HL-60/S4 treated with retinoic acid at 250 ng/mL for 4 days and 3 days (cell line): ENCODE measurements around the gene NOTCH3.

ENCODE experiments used
- in situ Hi-C: fragments of 300-500 bp; cut with MboI; formaldehyde crosslinking; loops from 2 replicates; pipeline ENCODE4 v1.7.0; 2022; ENCODE audit warnings: low sequenced_read_pairs

Gene NOTCH3

DNA sequence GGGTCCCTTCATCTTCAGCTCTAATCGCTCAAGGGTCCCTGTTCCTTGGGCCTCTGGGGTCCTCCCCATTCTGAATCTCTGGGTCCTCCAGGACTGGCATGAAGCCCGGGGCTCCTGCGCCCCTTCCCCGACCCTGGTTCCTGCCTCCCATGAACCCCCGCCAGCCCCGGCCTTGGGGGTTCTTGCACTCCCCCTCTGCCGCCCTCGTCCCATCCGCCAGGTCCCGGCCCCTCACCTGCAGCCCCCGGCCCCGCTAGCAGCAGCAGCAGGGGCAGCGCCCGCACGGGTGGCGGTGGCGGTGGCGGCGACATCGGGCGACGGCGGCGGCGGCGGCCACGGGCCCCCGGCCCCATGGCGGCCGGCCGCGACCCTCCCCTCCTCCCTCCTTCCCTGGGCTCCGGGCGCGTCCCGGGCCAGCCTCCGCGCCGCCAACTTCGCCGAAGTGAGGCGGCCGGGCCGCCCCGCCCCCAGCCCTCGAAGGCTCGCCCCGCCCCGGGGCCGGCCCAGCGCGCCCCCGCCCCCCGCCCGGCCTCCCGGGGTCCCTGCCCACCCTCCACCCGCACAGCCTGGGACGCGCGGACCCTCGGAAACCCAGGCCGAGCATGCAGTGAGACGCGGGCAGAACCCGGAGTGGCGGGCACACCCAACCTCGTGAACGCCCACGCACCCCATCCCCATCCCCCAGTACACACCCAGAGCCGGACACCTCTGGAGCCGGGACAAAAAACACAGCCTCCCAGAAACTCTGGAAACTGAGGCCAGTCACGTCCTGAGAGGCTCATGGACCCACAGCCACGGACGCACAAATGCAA lies at the start of gene NOTCH3:
Gene NOTCH3 (minus strand): TSS at position 443 of the 812 bp plus-strand sequence. CDS start 90 bp downstream, at position 353.
- in situ Hi-C loops: no loop called here

DNA sequence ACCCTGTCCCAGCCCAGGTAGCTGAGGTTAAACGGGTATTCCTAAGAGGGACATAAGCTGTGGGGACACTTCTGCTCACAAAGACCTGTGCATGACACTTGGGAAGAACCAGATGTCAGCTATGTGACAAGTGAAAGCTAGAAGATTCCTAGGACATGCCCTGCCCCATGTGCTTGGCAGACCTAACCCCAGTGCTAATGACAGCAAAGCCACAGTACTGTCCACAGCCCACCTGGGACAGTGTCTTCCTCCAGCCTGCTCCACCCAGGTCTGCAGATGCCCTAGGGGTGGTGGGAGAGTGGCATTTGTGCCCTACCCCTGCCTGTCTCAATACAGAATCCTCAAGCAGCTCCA lies 49.8 kb upstream of the NOTCH3 start:
- in situ Hi-C loops: loop anchor here (25.0 kb wide), 1 partner anchor 312 kb away; no protein-coding TSS in a partner anchor

DNA sequence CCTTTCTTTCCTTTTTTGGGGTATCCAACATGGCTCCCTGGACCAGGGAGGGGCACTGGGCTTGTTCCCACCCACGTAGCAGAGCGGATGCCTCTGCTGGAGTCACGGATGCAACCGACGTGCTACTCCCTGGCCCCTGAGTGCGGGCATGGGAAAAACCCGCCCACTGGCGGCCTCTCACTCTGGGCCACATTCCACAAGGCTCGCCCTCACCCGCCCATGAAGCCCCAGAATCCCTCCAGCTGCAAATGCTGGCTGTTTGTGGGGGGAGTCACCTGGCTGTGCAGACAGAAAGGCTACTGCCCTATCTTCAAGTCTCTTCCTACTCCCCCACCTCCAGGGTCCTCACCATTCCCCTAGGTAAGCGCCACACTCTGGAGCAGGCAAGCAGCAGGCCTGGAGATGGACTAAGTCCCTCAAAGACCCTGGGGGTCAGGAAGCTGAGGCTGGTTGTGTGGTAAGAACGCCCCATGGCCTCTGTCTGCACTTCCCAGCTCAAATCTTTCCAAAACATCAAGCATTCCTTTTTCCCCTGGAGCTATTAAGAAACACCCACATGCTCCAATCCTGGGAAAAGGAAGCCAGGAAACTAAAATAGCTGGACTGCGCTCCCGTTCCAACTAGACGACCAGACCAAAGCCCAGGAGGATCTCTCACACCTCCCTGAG lies 49.3 kb upstream of the NOTCH3 start:
- in situ Hi-C loops: loop anchor here (25.0 kb wide), 1 partner anchor 312 kb away; no protein-coding TSS in a partner anchor

DNA sequence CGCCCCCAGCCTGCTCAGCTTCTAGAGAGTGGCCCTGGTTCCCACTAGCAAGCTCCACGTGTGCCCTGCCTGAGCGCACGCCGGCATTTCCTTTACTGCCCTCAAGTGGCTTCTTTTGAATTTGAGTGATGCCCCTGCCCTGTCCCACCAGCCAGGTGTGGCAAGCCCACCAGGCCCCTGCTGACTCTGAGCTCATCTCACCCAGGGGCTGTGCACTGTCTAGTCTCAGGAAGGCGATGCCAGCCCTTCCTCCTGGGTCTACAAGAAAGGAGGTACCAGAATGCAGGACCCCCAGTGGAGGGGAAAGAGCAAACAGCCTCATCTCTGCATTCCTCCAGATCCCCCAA lies 48.7 kb upstream of the NOTCH3 start:
- in situ Hi-C loops: no loop called here

DNA sequence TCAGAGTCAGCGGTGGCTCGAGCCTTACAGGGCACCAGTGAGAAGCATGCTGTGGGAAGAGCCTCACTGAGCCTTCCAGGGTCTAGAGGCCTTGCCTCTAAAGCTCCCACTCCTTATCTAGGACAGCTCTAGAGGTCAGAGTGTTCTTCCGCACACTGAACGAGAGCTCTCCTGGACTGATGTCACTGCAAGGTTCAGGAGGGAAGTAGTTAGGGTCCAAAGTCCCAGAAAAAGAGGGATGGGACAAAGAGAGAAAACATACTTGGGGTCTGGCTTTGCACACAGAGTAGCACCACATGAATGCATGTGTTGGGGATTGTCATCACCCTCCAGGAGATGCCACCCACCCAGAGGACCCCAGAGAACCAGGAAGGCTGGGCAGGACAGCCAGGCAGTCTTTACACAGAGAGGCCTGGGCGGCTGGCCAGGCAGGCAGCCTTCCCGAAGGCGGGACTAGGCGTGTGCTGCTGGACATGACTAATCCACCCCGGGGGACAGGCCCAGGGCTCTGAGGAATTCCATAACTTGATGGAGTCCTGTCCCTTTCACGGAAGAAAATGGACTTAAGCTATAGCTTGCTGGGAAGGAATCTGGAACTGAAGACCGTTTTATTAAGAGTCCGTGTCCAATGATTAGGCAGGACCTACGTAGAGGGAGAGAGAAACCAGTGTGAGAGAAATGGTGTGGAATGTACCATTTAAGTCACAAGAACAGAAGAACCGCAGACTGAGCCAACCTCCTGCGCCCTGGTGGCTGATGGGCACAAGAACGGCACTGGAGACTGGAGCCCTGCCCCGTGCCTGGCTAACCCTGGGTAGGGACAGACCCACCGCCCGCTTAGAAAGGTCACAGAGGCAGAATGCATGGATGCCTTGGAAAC lies 48.1 kb upstream of the NOTCH3 start:
- in situ Hi-C loops: no loop called here

DNA sequence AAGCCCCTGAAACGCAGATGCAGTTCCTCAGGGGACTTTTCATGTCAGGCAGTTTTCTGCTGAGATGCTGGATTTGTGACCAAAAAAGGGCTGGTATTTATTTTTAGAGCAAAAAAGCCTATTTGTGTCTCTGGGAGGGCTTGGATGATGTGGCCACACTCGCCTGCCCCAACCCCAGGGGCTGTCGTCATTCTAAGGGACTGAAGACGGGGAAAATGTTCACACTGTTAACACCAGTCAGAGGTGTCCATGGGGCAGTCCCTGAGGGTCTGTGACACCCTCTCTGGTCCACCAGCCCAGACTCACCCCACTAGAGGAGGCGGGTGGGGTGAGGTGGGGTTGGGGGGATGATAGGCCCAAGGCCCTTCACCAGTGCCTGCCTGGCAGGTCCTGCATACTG lies 47.3 kb upstream of the NOTCH3 start:
- in situ Hi-C loops: no loop called here

DNA sequence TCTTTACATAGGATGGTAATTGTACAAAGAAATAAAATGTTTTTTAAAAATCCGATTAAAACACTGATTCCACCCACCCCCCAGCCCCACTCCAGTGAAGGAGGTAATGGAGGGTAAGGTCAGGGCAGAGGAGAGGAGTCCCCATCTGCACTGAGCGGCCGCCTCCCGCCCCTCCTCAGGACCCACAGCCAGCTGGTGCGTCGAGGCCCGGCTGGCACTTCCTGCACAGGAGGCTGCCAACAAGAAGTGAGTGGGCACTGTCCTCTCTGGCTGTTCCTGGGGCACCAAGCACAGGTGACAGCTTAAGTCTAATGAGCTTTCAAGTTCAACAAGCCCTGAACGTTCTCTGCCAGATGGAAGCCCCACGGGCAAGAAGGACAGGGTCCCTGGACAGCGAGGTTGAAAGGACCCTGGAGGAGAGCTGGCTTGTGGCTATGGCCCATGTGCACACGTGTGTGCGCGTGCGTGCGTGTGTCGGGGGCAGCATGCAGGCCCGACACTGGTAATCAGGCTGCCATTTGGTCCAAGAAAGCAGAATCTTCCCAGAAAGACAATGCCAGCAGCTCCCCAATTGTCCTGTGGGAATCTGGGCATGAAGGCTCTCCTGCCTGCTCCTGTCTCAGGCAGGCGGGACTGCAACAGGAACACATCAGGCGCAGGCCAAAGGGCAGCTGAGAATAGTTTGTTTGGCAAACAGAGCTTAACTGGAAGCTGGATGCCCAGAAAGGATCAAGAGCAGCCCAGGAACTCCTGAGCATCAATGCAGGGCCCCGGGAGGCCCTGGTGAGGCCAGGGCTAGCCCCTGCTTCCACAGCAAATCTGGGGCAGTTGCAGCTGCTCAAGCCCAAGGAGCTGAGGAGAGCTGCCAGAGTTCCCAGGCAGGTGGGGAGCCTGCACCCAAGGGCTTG lies 46.6 kb upstream of the NOTCH3 start:
- in situ Hi-C loops: no loop called here

DNA sequence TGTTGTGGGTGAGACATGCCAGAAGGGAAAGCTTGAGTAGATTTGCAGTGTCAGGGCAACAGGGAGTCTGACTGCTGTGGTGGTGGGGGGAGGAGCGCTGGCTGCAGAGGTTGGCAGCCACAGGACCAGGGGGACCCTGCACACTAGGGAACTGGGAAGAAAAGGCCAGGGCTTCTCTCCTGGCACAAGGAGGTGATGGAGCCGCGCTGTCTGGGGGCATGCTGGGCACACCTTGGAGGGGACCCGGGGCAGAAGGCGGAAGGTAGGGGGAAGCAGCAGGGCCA lies 45.3 kb upstream of the NOTCH3 start:
- in situ Hi-C loops: no loop called here

DNA sequence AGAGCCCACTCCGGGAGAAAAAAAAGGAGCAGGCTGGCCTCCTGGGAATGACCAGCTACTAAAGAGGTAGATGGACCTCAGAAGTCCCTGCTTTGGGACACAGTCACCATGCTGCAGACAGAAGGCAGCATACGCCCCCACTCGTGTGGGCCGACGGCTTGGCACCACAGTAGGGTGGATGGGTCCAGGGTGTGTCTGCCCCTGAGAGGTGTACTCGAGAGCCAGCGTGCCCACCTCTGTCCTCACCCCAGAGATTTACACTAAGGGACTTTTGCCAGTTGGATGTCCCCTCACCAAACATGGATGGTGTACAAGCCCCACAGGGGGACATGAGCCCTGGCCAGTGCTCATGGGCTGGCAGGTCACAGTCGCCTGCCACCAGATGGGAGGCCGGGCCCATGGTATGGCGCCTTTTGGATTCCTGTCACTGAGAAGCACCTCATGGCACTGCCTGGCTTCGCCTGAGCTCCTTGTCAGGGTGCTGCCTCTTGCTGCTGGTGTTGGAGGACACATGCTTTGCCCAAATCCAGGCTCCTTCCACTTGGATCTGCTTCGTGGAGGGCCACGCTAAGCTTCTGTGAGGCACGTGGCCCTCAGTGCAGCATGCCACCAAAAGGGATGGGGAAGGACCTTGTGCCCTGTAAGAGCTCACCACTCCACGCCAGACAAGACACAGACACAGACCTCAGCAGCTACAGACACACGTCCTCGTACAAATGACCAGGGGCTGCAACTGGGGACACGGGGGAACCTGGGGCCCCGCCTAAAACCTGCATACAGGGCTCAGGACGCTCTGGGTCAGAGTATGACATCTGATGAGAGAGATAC lies 44.8 kb upstream of the NOTCH3 start:
- in situ Hi-C loops: no loop called here

DNA sequence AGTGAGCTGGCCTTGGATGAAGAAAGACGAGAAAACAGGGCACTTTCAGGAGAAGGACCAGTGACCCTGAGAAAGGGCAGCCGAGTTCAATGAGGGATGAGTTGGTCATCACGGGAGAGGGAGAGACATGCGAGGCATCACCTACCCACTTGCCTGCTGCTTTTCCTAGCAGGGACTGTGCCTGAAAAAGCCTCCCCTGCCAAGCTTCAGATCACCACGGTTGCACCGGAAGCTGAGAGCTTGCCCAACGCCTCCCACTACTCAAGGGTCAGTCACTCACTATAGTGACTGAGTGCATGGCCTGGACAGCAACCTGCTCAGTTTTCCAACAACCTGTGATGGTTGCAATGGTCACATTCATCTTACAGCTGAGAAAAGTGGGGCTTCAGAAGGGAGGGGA lies 44.0 kb upstream of the NOTCH3 start:
- in situ Hi-C loops: no loop called here

DNA sequence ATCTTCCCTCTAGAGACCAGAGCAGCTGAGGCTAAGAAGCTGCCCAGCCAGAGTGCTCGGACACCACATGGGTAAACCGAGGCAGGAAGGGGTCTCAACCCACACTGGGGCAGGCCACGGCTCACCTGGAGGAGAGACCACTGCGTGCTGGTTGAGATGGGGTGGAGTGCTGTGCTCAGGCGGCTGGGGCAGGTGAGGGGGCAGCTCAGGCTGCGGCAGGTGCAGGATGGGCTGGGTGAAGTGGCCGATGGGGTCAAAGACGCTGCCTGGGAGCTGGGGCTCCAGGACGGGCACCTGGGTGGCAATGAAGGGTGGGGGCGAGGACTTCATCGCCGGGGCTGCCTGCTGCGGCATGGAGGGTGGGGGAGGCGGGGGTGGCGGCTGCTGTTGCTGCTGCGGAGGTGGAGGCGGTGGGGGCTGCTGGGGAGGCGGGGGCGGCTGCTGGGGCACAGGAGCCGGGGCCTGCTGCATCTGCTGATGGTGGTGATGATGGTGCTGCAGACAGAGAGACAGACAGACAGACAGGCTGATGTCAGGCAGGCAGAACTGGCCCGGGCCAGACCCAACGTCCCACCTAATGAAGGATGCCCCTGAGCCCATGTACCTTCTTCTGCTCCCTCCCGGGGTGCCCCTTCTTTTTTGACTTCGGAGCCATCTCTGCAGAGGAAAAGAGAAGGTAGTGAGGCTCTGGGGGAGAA lies 43.5 kb upstream of the NOTCH3 start:
- in situ Hi-C loops: no loop called here

DNA sequence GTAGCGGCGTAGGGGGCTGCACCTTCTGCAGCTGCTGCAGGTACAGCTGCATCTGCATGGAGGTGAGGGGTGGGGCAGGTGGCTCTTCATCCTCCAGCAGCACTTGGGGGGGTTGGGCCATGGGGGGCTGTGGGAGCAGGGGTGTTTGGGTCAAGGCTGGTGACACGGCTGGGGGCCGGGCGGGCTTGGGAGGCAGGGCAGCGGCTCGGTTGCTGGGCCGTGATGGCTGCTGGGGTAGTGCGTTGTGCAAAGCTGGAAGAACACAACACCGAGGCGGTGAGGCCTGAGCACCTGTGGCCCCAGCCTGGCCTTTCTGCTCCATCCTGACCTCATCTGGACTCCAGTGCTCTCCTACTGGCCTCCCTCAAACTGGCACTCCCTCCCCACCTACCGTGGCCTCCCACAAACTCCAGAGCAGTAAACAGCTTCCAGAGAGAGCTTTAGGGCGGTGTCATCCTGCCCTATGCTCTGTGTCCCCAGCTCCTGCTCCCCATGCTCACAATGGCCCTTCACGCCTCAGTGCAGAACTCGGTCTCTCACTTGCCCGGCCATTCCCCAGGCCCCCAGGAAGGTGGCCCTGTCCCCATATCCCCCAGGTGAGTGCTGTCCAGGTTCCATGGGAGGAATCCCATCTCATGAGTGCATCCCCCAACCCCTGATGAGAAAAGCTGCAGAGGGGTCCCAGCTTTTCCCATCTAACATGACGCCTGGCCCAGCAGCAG lies 42.6 kb upstream of the NOTCH3 start:
- in situ Hi-C loops: no loop called here

DNA sequence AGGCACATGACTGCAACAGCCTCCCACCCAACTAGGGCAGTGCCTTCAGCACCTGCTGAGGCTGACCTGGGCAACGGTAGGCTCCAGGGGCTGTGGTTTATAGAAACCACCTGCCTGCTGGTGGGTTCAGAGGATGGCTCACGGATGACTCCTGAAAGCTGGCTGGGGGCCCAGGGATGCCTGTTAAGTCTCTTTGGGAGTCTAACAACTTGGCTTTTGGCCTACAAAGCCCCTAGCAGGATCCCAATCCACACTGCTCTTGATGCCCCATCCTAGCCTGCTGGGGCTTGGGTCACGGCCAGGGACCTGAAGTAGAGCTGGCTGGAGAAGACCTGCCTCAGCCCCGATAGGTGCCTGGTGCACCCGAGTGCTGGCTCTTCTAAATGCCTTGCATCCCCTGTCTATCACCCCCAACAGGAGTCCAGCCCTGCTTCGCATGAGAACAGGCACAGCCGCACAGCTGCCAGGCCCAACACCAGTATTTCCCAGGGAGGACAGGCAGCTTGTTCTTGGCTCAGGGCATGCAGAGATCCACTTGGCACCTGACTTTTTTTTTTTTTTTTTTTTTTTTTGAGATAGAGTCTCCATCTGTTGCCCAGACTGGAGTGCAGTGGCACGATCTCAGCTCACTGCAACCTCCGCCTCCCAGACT lies 40.6 kb upstream of the NOTCH3 start:
- in situ Hi-C loops: no loop called here

DNA sequence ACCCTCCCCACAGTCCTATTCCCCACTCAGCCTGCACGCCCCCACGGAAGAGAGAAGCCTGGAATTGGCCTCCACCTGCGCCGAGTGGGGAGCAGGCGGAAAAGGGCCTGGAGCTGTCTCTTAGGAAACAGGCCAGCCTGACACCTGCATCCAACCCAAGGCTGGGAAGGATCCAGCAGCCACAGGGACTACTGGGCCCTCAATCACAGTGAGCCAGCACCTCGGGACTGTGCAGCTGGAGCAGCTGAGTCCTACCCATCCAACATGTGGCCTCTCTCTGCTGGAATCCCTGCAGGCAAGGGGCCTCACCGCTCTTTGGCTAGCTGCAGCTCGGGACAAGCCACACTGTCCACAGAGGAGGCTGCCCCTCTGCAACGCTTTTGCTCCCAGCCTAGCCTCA lies 39.7 kb upstream of the NOTCH3 start:
- in situ Hi-C loops: no loop called here

DNA sequence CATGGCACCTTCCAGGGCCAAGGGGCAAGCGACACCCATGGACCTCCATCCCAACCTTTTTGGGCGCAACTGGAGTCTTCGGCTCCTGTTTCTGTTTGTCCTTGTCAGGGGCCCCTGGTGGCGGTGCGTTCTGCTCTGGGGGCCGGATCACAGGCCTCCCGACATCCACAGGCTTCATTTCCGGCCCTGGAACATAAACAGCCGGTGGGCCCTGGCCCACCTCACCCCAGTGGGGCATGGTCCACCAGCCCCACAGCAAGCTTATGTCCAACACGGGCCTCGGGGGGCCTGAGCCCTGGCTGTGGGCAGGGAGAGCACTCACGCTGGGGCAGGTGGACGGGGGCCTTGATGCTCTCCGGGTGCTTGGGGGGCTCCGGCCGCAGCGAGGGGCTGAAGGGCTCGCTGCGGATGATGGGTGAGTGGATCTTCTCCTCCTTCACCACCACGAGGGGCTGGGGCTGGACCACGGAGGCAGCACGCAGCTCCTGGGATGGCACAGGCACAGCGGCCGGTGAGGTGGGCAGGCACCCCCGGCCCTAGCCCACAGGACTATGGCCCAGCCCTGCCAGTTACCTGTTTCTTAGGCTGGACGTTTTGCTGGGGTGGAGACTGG lies 38.6 kb upstream of the NOTCH3 start:
- in situ Hi-C loops: no loop called here

DNA sequence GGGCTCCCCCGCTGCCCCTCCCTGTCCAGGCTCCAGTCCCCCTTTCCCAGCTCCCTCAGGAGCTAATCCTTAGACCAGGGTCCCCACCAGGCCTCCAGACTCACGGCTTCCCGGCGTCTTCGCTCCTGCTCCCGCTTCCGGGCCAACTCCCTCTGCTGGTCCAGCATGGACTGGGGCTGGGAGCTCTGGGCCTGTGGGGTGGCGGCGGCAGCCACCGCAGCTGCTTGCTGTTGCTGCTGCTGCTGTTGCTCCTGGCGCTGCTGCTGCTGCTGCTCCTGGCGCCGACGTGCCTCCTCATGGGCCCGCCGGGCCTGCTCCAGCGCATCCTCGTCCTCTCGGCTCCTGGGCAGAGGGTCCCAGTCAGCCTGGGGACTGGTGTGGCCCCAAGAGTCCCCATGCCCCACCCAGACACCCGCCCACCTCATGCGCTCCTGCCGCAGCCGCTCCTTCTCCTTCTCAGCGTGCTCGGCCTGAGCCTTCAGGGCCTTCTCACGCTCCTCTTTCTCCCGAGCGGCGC lies 37.9 kb upstream of the NOTCH3 start:
- in situ Hi-C loops: no loop called here
